Progenitor cell of endocrine pancreas (in vitro differentiated cells): ENCODE measurements around the gene TALDO1. TPM values are rescaled to one million over a fixed set of nuclear protein-coding genes. Genes with fewer than 3 reads are reported as not detected.

Source experiments
- DNase-seq: peaks from one replicate; pipeline ENCODE4 v3.0.0; 2021; ENCODE audit warnings: low spot score; ENCODE audit not compliant: unreplicated experiment
- H3K27ac Mint-ChIP-seq: 2 replicates; pipeline ENCODE4 v1.8.0; 2021; ENCODE audit warnings: mild to moderate bottlenecking, moderate library complexity, mixed read lengths
- H3K27me3 Mint-ChIP-seq: 2 replicates; pipeline ENCODE4 v1.8.0; 2021; ENCODE audit warnings: mixed read lengths
- H3K36me3 Mint-ChIP-seq: 2 replicates; pipeline ENCODE4 v1.8.0; 2022; ENCODE audit warnings: mixed read lengths; ENCODE audit not compliant: insufficient read depth
- H3K4me1 Mint-ChIP-seq: 2 replicates; pipeline ENCODE4 v1.8.0; 2021; ENCODE audit warnings: low read depth, mixed read lengths
- H3K4me3 Mint-ChIP-seq: 2 replicates; pipeline ENCODE4 v1.8.0; 2021; ENCODE audit warnings: low read depth, mild to moderate bottlenecking, moderate library complexity, mixed read lengths
- H3K9me3 Mint-ChIP-seq: 2 replicates; pipeline ENCODE4 v1.8.0; 2021; ENCODE audit warnings: low read depth, mixed read lengths
- total RNA-seq: library from RNA; stranded (reverse); gene quantifications from 2 replicates; pipeline ENCODE4 v1.2.1, GENCODE V29; 2021
- TF ChIP-seq, protein P1 (sequence below): fragments of 200-600 bp; sonication (generic); IDR thresholded peaks from one replicate; pipeline ENCODE4 v1.5.0; 2021; ENCODE audit warnings: antibody characterized with exemption, mild to moderate bottlenecking; ENCODE audit not compliant: unreplicated experiment

TALDO1 gene
- total RNA-seq, 1 donor from 2014 or later: 112 TPM

DNA sequence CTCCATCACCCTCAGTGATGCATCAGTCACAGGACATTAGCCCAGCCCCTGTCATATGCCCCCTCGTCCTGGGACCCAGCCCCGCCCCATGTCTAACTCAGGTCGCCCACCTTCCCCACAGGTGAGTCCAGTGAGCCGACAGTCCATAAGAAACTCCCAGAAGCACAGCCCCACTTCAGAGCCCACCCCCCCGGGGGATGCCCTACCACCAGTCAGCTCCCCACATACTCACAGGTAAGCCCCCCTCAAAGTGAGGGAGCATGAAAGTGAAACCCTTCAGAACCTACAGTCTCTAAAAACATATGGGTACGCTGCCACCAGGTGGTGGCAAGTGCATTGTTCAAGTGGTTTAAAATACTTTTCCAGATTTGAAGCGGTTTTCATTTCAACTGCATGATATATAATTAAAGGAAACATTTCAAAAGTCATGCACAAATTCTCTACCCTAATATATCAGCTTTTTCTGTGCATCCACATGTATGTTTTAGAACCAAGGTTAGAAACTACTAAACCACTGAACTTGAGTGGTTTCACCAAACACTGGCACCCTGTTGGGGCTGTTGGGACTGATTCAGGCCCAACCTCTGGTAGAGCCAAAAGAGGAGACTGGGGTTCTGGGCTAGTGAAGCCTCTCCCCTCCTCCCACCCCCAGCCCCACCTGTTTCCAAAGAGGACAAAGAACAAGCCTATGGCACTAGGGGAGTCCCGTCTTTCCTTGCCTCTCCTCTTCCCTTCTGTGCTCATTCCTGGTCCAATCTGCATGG lies 24.0 kb upstream of the TALDO1 start:
- peaks cover 11% of the 10 kb centered on the region for H3K27me3 Mint-ChIP-seq
- peaks cover 6% of the 10 kb centered on the region for H3K36me3 Mint-ChIP-seq
- H3K9me3 Mint-ChIP-seq: no peaks in the 10 kb centered on the region
- no peak overlapping the region for H3K4me3 Mint-ChIP-seq
- no peak for DNase-seq
- no peak overlapping the region for H3K27ac Mint-ChIP-seq
- TF ChIP-seq, protein P1, sequence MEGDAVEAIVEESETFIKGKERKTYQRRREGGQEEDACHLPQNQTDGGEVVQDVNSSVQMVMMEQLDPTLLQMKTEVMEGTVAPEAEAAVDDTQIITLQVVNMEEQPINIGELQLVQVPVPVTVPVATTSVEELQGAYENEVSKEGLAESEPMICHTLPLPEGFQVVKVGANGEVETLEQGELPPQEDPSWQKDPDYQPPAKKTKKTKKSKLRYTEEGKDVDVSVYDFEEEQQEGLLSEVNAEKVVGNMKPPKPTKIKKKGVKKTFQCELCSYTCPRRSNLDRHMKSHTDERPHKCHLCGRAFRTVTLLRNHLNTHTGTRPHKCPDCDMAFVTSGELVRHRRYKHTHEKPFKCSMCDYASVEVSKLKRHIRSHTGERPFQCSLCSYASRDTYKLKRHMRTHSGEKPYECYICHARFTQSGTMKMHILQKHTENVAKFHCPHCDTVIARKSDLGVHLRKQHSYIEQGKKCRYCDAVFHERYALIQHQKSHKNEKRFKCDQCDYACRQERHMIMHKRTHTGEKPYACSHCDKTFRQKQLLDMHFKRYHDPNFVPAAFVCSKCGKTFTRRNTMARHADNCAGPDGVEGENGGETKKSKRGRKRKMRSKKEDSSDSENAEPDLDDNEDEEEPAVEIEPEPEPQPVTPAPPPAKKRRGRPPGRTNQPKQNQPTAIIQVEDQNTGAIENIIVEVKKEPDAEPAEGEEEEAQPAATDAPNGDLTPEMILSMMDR: peak; percentile 67
- H3K4me1 Mint-ChIP-seq: peaks cover 1% of the 10 kb centered on the region

DNA sequence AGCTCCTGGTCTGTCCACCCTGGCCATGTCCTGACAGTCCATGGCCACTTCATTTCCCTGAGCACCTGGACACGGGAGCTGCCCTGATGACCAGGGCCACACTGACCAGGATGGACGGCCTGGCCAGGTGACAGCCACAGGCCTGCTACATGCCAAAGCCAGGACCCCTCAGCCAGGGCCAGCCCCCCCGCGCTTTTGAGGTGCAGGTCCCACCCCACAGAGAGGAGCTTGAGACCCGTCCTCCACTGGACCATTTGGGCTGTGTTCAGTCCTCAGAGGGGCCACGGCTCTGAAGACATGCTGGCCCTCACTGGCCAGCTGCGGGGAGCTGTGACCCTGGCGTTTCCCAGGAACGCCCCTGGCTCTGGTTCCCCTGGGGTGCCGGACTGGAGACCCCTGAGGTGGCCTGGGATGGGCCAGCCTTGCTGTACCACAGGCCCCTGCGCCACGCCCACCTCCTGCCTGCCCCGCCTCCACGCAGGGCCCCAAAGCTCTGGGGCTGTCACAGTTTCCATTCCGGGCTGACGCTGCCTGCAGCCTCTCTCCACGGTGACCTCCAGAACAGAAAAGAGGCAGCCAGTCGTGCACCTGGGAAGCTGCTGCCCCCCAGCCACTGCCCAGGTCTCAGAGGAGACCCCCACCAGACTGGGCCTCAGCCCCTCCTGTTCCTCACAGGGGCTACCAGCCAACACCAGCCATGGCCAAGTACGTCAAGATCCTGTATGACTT lies 23.1 kb upstream of the TALDO1 start:
- no peak overlapping the region for H3K27ac Mint-ChIP-seq
- TF ChIP-seq, protein P1: no peak
- no peak for DNase-seq
- no peaks in the 10 kb centered on the region for H3K9me3 Mint-ChIP-seq
- H3K4me1 Mint-ChIP-seq: peaks cover 1% of the 10 kb centered on the region
- peaks cover 5% of the 10 kb centered on the region for H3K36me3 Mint-ChIP-seq
- peaks cover 10% of the 10 kb centered on the region for H3K27me3 Mint-ChIP-seq
- no peak overlapping the region for H3K4me3 Mint-ChIP-seq

DNA sequence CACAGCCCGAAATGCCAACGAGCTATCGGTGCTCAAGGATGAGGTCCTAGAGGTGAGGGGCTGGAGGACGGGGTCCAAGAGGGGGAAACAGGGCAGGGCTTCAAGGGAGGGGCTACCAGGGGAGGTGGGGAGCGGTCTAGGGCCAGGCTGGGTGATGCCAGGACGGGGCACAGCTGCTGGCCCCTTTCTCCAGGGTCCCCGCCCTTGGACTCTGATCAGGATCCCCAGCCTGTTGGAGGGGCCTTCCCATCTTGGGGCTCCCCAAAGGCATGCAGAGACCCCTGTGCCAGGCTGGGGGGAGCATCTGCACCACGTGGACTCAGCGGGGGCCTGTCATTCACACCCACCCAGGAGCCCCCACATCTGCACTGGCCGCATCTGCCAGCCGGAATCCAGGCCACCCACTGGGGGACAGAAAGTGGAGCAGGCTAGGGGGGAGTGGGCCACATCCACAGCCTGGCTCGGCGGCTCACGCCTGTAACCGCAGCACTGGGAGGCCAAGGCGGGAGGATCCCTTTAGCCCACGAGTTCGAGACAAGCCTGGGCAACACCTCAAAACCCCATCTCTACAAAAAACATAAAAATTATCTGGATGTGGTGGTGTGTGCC lies 22.4 kb upstream of the TALDO1 start:
- TF ChIP-seq, protein P1: no peak
- no peak for DNase-seq
- peak overlapping the region; percentile 39 for H3K4me3 Mint-ChIP-seq
- H3K4me1 Mint-ChIP-seq: peaks cover 1% of the 10 kb centered on the region
- peaks cover 7% of the 10 kb centered on the region for H3K27me3 Mint-ChIP-seq
- H3K27ac Mint-ChIP-seq: no peak overlapping the region
- H3K9me3 Mint-ChIP-seq: no peaks in the 10 kb centered on the region
- H3K36me3 Mint-ChIP-seq: peaks cover 2% of the 10 kb centered on the region

DNA sequence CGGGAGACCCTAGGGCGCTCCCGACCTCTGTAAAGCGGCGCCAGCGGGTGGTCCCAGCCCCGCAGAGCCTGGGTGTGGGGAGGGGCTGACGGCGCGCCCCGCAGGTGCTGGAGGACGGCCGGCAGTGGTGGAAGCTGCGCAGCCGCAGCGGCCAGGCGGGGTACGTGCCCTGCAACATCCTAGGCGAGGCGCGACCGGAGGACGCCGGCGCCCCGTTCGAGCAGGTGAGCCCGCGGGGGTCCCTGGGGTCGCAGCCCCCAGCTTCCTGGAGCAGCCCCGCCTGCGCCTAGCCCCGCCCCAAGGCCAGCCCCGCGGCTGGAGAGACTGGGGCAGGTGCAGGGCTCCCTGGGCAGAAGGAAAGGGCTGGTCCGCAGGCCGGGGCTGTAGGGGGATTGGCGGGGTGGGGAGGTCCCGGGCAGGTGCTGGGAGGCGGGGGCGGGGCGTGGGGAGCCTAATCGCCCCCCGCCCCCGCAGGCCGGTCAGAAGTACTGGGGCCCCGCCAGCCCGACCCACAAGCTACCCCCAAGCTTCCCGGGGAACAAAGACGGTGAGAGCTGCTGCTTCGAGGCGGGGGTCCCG lies 21.6 kb upstream of the TALDO1 start:
- peaks cover 2% of the 10 kb centered on the region for H3K36me3 Mint-ChIP-seq
- DNase-seq: peak; percentile 30
- TF ChIP-seq, protein P1: no peak
- H3K27ac Mint-ChIP-seq: no peak overlapping the region
- H3K9me3 Mint-ChIP-seq: no peaks in the 10 kb centered on the region
- peaks cover 6% of the 10 kb centered on the region for H3K27me3 Mint-ChIP-seq
- peaks cover 1% of the 10 kb centered on the region for H3K4me1 Mint-ChIP-seq
- no peak overlapping the region for H3K4me3 Mint-ChIP-seq
